SKM-1 (cell line): ENCODE results near the gene LPO.

Source experiments
- DNase-seq: peaks from one replicate; lab custom pipeline; 2025; ENCODE audit not compliant: unreplicated experiment; lab: John Stamatoyannopoulos, UW

LPO gene

DNA sequence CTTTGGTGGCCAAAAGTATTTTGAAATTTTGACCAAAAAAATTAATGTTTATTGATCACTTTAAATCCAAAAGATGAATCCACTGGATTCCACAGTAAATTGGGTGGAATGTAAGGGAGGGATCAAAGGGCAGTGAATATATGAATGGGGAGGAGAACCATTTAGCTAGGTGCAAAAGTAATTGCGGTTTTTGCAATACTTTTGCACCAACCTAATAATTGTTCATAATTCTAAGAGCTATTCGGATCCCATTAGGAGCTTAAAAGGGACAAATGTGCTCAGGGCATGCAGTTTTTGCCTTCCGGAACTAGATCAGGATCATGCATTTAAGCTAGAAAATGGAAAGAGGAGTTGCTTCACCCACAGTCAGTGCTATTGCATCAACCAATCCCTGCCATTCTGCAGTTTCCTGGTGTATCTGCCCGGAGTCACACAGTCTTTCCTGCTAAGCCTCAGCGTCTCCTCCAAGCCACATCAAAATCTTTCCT, at the start of gene LPO:
Gene LPO (plus strand): TSS at position 438 of the 488 bp plus-strand sequence. CDS start 4,396 bp downstream, outside the sequence.
- no peak for DNase-seq

DNA sequence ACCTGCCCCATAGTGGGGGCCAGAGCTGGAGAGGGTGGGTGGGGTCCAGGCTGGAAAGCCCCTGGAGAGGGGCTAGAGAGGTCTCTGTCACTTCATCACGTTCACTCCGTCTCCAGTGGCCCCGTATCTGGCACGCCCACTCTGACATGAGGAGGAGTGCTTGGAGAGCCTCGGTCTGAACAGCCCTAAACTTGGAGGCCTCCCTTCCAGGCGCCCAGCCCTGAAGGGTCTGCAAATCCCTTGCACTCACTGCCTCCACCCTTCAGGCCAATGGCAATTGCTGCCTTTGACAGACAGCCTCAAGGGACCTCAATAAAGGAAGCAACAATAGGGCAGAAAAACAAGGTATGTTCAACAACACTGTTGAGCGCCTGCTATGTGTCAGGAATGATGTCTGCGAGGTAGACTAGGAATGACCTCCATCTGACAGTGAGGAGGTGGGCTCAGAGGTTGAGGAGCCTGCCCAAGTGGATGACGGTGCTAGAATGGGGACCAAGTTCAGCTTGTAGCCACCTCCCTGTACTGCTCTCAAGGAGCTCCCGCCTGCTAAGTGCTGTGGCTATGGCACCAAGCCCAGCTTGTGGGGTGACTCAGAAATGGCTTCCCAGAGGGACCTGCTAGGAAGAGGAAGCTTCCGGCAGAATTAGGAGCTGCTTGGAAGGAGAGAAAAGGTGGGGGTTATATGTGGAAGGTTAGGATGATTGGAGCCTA, 48.8 kb upstream of the LPO start:
- no peak for DNase-seq

DNA sequence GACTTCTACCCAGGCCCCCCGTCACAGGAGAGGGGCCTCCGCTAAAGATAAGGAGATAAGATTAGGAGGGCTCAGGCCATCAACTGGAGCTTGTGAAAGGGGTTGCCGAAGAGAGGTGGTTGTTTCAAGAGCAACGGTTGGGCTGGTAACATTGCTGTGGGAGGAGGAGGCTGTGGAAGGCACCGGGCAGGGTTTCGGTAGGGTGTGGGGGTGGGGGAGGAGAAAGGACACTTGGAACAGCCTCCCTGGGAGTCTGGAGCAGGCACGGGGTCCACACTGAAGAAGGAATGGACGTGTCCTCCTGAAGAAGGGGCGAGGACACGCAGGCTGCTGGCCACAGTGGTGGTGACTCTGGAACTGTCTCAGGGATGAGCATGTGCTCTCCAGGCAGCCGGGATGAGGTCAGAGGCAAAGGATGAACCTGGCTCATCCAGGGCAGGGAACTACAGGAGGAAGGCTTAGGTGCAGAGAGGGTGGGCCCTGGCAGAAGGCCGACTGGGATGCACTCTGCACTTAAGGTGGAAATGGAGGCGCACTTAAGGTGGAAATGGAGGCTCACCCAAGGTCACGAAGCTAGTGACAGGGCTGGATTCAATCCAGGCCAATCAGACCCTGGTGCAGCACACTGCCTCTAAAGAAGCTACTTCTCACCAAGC, 47.0 kb upstream of the LPO start:
- DNase-seq: no peak

DNA sequence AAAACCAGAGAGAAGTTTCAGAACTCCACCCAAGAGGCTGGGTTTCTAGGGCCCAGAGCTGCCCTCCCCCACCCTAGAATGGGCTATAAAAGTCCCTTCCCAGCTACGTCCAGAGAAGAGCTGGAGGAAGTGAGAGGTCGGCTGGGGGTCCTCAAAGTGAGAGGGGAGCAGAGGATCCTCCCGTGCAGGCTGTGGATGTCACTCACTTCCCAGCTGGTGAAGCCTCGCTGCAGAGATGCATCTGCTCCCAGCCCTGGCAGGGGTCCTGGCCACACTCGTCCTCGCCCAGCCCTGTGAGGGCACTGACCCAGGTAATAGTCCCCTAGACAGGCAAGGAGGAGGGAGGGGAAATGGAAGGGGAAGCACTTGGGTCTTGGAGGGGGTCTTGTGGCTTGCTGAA, 45.8 kb upstream of the LPO start, which contains the start of gene EPX:
Gene EPX (plus strand): TSS at position 115 of the 400 bp plus-strand sequence. CDS start 121 bp downstream, at position 236.
- DNase-seq: no peak

DNA sequence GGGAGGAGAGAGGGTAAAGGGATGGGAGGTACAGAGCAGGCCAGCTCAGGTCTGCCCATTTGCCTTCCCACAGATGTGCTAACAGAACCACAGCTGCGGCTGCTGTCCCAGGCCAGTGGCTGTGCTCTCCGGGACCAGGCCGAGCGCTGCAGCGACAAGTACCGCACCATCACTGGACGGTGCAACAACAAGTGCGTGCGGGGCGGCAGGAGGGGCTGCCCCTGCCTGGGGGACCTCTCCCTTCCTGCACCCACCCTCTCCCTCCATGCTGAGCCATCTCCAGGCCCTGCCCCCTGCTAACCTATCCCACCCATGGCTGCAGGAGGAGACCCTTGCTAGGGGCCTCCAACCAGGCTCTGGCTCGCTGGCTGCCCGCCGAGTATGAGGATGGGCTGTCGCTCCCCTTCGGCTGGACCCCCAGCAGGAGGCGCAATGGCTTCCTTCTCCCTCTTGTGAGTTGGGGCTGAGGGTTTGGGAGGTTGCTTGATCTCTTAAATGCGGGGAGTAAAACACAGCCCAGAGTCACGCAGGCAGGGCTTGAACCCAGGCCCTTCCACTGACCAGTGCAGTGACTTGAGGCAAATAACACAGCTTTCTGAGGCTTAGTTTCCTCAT, 44.6 kb upstream of the LPO start:
- DNase-seq: no peak

DNA sequence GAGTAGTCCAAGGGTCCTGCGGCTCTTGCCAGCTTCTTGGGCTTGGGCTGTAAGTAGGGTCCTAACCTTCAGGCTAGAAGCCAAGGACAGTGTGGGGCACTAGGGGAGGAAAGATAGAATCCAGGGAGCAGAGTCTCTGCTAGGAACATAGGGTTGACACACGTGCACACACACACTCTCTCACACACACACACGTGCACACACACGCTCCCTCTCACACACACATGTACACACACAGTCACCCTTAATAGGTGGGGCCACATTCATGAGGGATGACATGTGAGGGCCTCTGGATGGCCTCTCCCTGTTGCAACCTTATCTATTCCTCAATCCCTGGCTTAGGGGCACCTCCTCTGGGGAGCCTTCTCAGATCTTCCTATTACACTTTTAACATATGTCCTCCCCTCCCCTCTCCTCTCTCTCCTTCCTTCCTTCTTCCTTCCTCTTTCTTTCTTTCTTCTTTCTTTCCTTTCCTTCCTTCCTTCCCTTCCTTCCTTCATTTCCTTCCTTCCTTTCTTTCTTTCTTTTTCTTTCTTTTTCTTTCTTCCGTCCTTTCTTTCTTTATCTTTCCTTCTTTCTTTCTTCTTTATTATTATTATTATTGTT, 42.8 kb upstream of the LPO start:
- DNase-seq: no peak

DNA sequence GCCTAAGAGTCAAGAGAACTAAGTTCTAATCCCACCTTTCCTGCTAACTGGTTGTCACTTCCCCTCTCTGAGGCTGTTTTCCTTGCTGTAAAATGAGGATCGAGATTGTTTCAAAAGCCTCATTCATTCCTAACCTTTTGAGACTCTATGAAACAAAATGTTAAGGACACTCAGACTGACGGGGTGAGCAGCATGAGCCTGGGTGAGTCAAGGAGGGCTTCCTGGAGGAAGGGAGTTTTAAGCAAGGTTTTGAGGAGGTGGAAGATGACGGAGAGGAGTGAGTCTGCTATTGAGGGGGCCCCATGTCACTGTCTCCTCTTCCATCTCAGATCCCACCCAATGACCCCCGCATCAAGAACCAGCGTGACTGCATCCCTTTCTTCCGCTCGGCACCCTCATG, 41.8 kb upstream of the LPO start:
- DNase-seq: no peak

DNA sequence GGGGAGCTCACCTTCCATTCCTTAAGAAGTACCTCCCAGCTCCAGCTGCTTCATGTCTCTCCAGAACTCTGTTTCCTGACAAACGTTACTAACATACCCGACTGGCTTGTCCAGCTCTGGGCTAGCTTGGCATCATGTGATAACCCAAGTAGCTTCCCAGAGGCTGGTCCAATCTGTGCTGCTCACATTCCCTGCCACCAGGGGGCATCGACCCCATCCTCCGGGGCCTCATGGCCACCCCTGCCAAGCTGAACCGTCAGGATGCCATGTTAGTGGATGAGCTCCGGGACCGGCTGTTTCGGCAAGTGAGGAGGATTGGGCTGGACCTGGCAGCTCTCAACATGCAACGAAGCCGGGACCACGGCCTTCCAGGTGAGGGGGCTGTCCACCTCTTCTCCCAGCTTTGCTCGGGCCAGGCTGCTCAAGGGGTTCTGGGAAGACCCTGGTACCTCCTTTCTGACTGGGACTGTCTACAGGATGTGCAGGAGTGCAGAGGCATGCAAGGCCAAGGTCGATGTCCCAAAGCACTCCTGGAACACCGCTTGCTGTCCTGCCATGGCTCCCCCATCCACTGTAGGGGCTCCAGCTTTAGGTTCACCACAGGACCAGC, 38.3 kb upstream of the LPO start:
- peak; percentile 37 for DNase-seq

DNA sequence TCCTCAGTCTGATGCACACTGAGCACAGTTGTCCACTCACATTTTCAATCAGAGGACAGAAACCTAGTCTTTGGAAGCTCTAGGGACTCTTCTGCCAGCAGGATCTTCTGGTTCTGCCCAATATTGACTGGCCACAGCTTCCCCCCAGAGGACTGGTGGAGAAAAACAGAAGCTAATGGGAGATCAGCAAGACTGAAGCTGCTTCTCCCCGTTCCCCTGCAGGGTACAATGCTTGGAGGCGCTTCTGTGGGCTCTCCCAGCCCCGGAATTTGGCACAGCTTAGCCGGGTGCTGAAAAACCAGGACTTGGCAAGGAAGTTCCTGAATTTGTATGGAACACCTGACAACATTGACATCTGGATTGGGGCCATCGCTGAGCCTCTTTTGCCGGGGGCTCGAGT, 35.5 kb upstream of the LPO start:
- DNase-seq: no peak

DNA sequence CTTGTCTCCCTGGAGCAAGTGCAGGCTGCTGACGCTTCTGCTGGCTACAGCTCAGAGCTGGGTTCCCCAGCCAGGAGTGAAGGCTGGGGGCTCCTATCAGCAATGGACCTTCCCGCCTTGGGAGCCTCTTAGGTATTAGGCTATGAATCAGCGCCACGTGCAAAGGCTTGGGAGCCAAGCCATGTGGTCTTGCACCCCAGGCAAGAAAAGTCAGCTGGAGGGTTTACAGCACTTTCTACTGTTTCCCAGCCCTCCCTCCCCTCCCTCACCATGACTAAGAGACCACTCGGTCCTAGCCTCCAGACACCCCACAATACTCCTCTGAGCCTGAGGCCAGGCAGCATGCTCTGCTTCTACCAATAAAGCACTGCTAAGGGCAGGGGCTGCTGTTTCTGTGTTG, 33.6 kb upstream of the LPO start:
- DNase-seq: no peak

DNA sequence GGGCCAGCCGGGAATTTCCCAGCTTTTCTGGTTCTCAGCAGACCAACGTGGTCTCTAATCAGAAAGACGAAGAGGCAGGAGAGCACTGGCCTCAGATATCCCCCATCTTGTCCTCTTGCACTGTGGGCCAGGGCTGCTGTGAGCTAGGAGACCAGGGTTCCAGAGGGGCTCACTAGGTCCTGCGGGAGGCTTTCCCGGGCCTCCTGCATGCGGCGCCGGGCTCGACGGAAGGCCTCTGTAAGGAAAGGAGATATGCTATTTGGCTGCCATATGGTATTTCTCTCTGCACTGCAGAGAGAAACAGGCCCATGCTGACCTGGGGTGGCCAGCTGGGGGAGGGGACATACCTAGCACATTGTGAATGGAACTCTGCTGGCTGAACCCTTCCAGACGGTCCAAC, 32.4 kb upstream of the LPO start:
- DNase-seq: no peak

DNA sequence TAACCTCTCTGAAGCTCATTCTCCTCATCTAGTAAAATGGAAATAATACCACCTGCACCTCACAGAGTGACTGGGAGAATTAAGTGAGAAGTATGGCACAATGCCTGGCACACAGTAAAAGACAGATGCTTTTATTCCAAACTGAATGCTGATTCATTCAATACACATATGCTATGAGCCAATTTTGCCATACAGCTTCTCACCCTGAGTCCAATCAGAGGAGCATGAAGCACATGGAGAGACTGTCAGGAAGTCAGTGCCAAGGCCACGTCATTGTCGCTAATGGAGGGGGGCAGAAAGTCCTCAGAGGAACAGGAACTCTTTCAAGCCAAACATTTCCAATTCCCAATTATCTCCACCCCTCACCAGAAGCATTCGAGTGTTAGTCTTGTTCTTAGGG, 30.9 kb upstream of the LPO start:
- DNase-seq: no peak

DNA sequence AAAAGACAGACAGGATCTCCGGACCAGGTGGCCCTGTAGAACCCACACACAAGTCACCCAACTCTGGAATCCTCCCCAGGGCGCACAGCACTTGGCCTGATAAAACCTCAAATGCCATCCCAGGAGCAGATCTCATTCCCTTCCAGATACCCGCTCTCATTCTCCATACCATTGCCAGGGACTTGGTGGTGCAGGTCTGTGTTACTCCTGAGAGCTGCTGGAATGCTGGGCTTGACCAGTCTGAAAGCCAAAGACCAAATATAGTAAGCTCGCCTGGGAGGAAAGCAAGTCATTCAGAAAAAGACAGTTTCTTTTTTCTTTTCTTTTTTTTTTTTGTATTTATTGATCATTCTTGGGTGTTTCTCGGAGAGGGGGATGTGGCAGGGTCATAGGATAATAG, 30.0 kb upstream of the LPO start:
- DNase-seq: no peak

DNA sequence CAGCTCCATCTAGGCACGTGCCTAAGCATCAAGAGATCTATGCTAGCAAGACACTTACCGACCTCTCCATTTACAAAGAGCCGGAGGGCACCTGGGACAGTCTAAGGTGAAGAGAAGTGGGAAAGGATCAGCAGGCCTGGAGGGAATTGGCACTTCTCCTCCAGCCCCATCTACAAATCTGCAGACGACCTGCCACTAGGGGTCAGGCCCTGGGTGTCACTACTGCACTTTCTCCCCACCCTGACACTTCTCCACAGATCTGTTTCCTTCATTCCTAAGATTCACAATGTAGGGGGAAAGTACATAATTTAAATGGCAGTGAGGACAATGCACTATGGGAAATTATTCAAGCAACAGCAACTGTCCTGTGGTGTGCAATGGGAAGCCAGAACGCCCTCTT, 27.5 kb upstream of the LPO start:
- no peak for DNase-seq

DNA sequence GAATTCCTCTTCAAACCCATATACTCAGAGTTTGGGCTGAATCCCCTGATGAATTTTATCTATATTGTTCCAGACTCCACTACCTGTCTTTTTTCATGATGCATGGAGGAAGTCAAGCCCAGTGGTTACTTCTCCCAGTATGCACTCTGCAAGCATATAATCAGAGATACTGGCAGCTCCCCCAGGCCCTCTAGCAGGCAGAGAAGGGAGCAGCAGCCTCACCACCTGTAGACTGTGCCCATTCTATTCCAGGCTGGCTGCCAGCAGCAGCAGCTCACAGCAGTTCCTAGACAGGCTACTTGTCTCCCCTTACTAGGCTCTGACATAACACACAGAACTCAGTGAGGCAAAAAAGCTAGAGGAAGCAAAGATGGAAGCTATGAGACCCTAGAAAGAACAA, 22.7 kb upstream of the LPO start:
- no peak for DNase-seq

DNA sequence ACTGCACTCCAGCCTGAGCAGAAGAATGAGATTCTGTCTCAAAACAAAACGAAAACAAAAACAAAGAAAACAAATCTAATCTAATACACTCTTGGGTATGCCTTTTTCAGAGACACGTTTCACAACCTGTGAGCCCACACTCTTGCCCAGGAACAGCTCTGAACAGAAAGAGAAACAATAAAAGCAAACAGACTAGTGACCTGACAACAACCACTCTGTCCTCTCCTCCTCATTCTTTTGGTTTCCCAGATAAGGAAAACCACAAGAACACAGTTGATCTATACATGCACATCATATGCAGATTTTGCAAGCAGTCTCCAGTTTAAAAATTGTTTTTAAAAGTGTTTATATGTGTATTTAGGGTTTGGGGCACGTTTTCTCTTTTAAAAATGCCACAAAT, 20.6 kb upstream of the LPO start:
- DNase-seq: no peak

DNA sequence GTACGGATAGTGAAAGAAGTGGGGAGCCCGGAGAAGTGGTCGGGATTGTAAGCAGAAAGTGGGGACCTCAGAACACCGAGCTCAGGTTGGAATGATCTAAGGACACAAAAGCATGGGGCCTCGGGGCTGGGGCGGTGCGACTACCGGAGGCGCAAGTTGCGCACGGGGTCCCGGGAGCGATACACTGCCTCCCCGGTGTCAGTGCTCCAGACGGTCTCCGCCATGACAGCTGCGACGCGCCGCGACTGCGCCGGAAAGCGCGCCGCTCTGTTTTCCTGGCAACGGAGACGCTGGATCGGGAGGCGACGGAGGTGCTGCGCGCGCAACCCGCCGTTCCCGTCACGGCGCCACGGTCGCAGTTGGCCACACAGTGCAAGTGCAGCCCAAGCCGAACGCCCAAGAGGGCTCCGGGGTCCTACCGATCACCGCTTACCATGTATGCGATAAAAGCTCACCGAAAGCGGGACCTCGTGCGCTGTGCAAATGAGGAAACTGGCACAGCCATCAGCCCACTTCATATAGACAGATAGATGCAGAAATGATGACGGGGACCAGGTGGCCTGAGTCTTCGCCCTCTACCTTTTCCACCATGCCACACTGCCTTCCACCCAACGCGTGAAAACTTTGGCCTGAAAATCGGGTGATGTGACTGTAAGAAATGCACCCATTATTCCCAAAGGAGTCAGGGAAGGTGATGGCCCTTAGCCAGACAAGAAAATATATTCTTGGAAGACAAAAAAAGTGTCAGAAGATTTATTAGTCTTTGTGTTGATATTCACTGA, 19.2 kb upstream of the LPO start, which contains the start of gene MKS1:
Gene MKS1 (minus strand): TSS at position 249 of the 782 bp plus-strand sequence. CDS start 25 bp downstream, at position 224.
- peak; percentile 86 for DNase-seq

DNA sequence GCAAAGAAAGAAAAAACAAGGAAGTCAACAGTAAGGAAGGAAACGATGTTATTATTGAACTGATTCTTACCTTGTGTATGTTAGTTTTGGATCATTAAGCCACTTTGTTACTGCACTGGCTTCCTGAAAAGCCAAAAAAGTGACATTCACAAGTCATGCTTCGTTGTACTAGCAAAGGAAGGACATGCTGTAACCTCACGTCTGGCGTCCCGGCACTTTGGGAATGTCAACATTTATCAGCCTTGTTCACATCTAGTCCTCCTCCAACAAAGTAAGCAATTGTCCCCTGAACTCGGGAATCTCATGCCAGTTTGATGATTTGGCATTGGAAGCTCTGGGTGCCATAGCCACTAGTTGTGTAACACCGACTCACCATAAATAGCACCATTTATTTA, 18.6 kb upstream of the LPO start:
- DNase-seq: no peak

DNA sequence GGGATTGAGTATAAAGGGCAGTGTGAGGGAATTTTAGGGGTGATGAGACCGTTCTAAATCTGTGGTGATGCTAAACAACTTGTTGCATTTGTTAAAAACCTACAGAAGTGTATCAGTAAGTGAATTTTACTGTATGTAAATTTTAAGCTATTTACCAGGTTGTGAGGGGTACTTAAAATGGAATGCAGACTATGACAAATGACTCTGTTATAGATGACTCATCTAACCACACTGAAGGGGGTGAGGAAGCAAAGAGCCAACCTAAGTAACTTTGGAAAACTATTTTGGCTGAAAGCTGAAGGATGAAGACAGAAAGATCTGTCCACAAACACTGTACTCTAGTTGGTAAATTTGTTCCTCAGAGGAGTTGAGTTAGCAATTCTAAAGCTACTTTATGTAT, 14.1 kb upstream of the LPO start:
- DNase-seq: no peak

DNA sequence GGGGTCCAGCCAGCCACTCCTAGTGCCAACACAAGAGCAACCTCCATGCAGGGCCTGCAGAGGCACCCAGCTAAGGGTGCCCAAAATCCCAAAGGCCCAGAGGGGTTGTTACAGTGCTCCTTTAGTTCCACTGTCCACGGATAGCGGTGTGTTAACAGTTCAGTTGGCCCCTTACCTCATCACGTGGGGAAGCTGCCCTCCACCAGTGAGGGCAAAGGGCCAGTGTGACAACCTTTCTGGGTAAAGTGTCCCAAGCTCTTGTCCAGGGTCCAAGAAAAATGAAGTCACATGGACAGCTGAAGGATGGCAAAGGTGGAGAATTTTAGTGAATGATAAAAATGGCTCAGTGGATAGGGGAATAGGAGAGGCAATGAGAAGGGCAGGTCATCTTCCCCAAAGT, 10.7 kb upstream of the LPO start:
- no peak for DNase-seq
